C4-2B (cell line): ENCODE results near the gene PARVG.

Experiments
- ZFX ChIP-seq: fragments of 450-650 bp; IDR thresholded peaks from 2 replicates; pipeline ENCODE4 v1.6.1; 2017
- TF ChIP-seq, protein P1 (sequence below): fragments of 450-650 bp; conservative IDR thresholded peaks from 2 replicates; pipeline ENCODE4 v1.5.1; 2017; ENCODE audit warnings: mild to moderate bottlenecking

DNA sequence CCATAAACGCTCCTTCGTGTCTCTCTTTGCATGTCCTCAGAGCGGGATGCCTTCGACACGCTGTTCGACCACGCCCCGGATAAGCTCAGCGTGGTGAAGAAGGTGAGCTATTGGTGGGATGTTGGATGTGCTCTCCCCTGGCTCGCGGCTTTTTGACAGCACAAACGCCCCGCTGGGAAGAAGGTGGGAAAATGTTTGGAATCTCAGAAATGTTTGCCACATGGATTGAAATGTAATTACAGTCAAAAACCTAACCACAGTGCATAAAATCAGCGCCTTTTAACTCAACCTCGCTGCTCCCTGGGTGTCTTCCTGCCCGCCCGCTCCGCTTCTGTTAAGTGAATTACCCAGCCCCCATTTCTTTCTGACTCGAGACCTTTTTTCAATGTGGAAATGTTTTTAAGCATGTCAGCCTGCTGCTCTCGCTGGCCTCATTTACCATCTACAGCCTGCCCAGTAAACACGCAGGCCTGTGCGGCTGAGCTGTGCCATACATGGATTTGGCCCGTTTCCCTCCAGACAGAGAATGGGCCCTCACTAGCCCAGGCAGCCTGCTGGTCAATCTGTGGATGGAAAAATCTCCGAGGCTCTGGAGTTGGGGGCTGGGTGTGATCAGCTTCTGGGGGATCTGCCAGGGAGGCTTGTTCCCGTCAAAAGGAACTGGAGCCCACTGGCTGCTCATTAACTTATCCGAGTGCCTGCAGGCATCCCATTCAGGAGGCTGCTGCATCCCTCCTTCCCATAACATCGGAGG, 32.7 kb upstream of the PARVG start:
- TF ChIP-seq, protein P1, sequence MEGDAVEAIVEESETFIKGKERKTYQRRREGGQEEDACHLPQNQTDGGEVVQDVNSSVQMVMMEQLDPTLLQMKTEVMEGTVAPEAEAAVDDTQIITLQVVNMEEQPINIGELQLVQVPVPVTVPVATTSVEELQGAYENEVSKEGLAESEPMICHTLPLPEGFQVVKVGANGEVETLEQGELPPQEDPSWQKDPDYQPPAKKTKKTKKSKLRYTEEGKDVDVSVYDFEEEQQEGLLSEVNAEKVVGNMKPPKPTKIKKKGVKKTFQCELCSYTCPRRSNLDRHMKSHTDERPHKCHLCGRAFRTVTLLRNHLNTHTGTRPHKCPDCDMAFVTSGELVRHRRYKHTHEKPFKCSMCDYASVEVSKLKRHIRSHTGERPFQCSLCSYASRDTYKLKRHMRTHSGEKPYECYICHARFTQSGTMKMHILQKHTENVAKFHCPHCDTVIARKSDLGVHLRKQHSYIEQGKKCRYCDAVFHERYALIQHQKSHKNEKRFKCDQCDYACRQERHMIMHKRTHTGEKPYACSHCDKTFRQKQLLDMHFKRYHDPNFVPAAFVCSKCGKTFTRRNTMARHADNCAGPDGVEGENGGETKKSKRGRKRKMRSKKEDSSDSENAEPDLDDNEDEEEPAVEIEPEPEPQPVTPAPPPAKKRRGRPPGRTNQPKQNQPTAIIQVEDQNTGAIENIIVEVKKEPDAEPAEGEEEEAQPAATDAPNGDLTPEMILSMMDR: no peak
- no peak for TF ChIP-seq ZFX
